ENCODE data around the gene NSF.

GRCh38 chr17:46759141-46759540, 168.7 kb downstream of the NSF start:
- TF ChIP-seq CTCF (conservative IDR thresholded peaks at IDR 0.05; ENCODE audit: low read length), result no peak
- TF ChIP-seq EZH2phosphoT487 (IDR thresholded peaks at IDR 0.05; ENCODE audit: borderline replicate concordance, low read depth, low read length), result no peak
